Erythroblast (primary cell): Measurements from ENCODE around the gene AKR1C1.

Experiments
- GATA1 ChIP-seq: IDR thresholded peaks from 2 replicates; pipeline ENCODE4 v1.6.1; 2011; ENCODE audit warnings: low read depth, mild to moderate bottlenecking, control low read depth, low read length, moderate library complexity
- POLR2A ChIP-seq: IDR thresholded peaks from 2 replicates; pipeline ENCODE4 v1.6.1; 2011; ENCODE audit warnings: mild to moderate bottlenecking, low read length

DNA sequence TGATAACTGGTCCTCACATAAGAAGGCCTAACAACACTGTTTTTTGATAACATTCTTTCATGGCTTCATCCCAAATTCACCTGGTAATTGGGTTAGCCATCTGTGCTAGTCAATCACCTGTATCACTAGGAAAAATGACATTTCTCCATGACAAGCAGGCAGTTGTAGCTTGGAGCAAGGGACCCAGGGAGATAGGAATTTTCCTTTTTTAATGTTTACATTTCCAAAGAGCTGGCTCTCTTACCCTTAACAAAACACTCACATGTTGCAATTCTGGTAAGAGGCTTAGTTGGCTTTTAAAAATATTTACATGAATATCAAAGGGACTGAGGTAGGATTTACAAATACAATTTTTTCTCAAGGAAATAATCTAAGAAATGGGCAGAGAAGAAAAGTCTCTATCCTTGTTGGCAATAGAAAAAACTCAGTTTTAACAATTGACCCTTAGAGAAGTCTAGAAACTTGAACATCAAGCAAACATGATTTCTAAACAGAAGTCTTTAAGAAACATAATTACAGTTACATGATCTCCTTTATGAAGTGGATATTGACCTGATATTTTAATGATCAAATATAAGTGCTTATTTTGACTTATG is 16.1 kb upstream of the AKR1C1 start:
- TF ChIP-seq POLR2A: no peak
- TF ChIP-seq GATA1: no peak
